Duodenal mucosa (tissue), 2 donors: Measurements from ENCODE around the gene PPP1R1A.

Experiments used
- H3K27ac ChIP-seq: one replicate; pipeline ENCODE4 v1.7.0; 2013; ENCODE audit warnings: low read depth, low read length
- H3K27me3 ChIP-seq, 2 donors: one replicate each; pipeline ENCODE4 v1.7.0; 2013; ENCODE audit warnings: low read length in 2 of 2, control low read depth in 1 of 2; ENCODE audit not compliant: insufficient read depth in 2 of 2, control insufficient read depth in 1 of 2
- H3K36me3 ChIP-seq, 2 donors: one replicate each; pipeline ENCODE4 v1.7.0; 2013; ENCODE audit warnings: low read length in 2 of 2, control low read depth in 1 of 2; ENCODE audit not compliant: insufficient read depth in 2 of 2, control insufficient read depth in 1 of 2
- H3K4me1 ChIP-seq, 2 donors: one replicate each; pipeline ENCODE4 v1.7.0; 2013; ENCODE audit warnings: low read length in 2 of 2, control low read depth in 1 of 2; ENCODE audit not compliant: insufficient read depth in 2 of 2, control insufficient read depth in 1 of 2
- H3K4me3 ChIP-seq, 2 donors: one replicate each; pipeline ENCODE4 v1.7.0; 2013; ENCODE audit warnings: low read length in 2 of 2, low read depth in 1 of 2
- H3K9ac ChIP-seq, 2 donors: one replicate each; pipeline ENCODE4 v1.7.0; 2013; ENCODE audit warnings: low read length in 2 of 2, low read depth in 1 of 2
- H3K9me3 ChIP-seq, 2 donors: one replicate each; pipeline ENCODE4 v1.7.0; 2013; ENCODE audit warnings: low read length in 2 of 2, control low read depth in 1 of 2; ENCODE audit not compliant: control insufficient read depth in 1 of 2

PPP1R1A gene

DNA sequence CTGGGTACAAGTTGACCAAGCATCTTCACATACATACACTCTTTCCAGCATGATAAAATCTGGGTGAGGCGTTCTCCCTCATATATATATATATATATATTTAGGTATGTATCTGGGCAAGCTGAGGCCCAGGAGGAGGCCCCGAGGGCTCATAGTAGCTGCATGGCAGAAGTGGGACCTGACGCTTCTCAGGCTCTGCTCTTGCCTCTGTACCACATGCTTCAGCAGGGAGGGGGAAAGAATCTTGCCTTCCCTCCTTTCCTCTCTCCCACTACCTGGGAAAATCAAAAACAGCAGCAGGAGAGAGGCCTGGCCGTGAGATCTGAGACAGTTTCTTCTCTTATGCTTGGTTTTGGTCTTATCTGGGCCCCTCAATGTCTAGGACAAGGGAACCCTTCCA, 9.2 kb downstream of the PPP1R1A start:
- no peak overlapping the region for H3K27ac ChIP-seq
- no peaks in the 10 kb centered on the region for H3K9me3 ChIP-seq
- H3K9ac ChIP-seq = peak overlapping the region in 1 of 2 donors; percentile 38

DNA sequence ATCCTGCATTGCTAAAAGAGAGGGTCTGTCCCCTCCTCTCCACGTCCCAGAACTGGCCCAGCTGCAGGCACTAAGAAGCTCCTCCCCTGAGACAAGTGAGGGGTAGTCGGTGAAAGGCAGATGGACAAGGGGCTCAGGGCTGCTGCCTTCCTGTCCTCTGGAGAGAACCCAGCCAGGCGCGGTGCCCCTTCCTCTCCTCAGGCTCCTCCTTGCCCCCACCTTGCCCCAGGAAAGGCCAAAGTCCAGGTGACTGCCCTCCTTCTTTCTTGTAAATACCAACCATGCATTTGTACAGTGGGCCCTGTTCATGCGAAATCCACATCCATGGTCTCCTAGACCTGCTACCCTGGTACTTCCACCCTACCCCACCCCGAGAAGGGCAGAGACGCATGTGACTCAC, 9.7 kb downstream of the PPP1R1A start:
- H3K4me3 ChIP-seq = no peak overlapping the region
- H3K36me3 ChIP-seq = peaks cover 0 to 5% of the 10 kb centered on the region in 2 donors
- no peak overlapping the region for H3K27ac ChIP-seq
- H3K4me1 ChIP-seq = peaks cover 0 to 6% of the 10 kb centered on the region in 2 donors
- H3K27me3 ChIP-seq = no peaks in the 10 kb centered on the region
- no peaks in the 10 kb centered on the region for H3K9me3 ChIP-seq
- no peak overlapping the region for H3K9ac ChIP-seq

More for the DNA sequence above, 9.2 kb downstream of the PPP1R1A start:
- peaks cover 0 to 6% of the 10 kb centered on the region in 2 donors for H3K4me1 ChIP-seq
- H3K36me3 ChIP-seq = peaks cover 0 to 5% of the 10 kb centered on the region in 2 donors
- H3K4me3 ChIP-seq = no peak overlapping the region
- H3K27me3 ChIP-seq = no peaks in the 10 kb centered on the region

DNA sequence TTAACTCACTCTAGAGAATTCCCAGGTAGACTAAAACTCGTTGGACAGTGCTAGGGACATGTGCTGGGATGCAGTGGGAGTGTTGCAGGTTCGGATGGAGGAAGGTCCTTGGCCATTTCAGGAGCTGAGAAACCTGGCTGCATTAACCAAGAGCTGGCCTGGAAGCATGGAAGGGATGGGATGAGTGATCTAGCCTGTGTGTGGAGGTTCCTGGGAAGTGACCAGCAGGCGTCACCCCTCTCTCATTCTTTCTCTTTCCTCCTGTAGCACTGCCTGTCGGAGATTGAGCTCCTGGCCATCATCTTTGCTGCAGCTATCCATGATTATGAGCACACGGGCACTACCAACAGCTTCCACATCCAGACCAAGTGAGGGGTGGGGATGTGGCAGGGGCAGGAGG, 15.6 kb downstream of the PPP1R1A start:
- H3K4me3 ChIP-seq = no peak overlapping the region
- no peaks in the 10 kb centered on the region for H3K4me1 ChIP-seq
- H3K27me3 ChIP-seq = no peaks in the 10 kb centered on the region
- H3K27ac ChIP-seq = no peak overlapping the region
- H3K9me3 ChIP-seq = no peaks in the 10 kb centered on the region
- H3K9ac ChIP-seq = no peak overlapping the region
- H3K36me3 ChIP-seq = peaks cover 0 to 17% of the 10 kb centered on the region in 2 donors

DNA sequence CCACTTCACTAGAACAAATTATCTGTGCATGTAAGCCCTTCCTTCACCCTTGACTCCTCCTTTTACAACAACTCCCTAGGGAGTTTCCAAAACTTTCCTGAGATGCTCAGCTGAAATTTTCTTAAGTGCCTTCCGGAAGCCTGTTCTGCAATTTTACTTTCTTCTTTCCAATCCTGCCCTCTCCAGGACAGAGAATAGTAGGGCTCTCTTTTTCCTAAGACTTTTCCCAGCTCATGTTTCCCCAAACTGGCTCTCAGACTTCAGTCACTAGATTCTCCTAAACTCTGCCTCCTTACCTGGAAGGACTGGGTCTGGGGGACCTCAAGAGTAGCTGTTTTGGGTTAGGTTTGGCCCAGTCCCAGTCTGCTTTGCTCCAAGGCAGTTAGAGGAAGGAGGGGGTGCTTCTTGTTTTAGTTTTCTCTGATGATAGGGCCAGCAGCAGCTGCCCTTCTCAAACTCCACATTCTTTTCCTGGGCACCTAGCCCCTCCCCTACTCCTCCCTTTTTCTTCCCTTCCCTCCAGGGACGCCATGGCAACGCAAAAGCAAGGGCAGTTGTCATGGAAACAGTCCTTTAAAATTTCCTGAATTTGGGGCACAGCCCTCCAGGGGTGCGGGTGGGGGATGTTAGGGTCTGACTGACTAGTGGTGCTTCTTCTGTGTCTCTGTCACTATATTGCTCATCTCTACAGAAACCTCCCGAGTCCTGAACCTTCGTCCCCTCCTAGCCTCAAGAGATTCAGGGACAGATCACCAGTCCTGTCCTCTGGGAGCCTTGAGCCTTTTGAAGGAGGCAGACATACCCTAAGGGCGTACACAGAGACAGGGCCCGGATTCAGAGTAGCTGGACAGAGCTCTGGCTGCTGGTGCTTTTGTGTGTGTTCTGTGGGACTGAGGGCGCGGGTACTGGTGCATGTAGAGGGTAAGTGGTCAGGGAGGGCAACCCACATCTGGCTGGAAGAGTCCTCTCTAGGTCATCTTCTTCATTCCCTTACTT, 17.0 kb downstream of the PPP1R1A start:
- no peak overlapping the region for H3K4me3 ChIP-seq
- H3K27me3 ChIP-seq = no peaks in the 10 kb centered on the region
- H3K9ac ChIP-seq = no peak overlapping the region
- H3K9me3 ChIP-seq = no peaks in the 10 kb centered on the region
- peaks cover 0 to 17% of the 10 kb centered on the region in 2 donors for H3K36me3 ChIP-seq
- no peaks in the 10 kb centered on the region for H3K4me1 ChIP-seq
- H3K27ac ChIP-seq = no peak overlapping the region

DNA sequence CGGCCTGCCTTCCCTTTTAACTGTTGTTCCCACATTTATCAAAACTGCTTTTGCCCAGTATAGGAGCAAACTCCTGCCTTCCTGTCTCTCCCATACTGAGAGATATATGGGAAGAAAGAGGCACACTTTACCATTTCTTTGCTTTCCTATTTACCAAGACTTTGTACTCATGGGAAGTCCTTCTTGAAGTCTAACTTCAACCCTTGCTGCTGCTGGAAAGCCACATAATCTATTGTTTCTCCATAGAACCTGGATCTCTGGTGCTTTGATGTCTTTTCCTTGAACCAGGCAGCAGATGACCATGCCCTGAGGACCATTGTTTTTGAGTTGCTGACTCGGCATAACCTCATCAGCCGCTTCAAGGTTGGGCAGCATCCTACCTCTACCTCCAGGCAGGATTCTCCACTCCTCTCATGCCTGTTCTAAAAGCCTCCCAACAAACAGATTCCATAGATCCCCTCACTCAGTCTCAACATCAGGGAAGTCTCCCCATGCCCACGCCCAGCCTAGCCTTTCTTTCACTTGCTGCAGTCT, 18.4 kb downstream of the PPP1R1A start:
- Histone ChIP-seq H3K4me1 (no peaks in the 10 kb centered on the region), H3K9me3 (no peaks in the 10 kb centered on the region), H3K36me3 (peaks cover 0 to 12% of the 10 kb centered on the region in 2 donors), H3K27me3 (no peaks in the 10 kb centered on the region), H3K4me3 (no peak overlapping the region), H3K27ac (no peak overlapping the region), H3K9ac (no peak overlapping the region)

DNA sequence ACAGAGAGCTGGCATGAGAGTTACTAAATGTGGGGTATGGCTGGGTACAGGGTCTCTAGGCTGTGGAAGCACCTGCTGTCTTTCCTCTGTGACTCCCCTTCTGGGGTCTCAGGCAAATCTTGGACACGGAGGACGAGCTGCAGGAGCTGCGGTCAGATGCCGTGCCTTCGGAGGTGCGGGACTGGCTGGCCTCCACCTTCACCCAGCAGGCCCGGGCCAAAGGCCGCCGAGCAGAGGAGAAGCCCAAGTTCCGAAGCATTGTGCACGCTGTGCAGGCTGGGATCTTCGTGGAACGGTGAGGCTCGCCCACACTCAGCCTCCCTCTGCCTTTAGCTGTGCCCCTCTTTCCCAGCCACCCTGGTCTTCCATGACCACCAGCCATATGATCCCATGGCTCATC, 19.4 kb downstream of the PPP1R1A start:
- H3K36me3 ChIP-seq = peaks cover 0 to 12% of the 10 kb centered on the region in 2 donors
- H3K9me3 ChIP-seq = no peaks in the 10 kb centered on the region
- H3K4me1 ChIP-seq = no peaks in the 10 kb centered on the region
- H3K27ac ChIP-seq = no peak overlapping the region
- no peak overlapping the region for H3K4me3 ChIP-seq
- H3K9ac ChIP-seq = no peak overlapping the region
- H3K27me3 ChIP-seq = no peaks in the 10 kb centered on the region

DNA sequence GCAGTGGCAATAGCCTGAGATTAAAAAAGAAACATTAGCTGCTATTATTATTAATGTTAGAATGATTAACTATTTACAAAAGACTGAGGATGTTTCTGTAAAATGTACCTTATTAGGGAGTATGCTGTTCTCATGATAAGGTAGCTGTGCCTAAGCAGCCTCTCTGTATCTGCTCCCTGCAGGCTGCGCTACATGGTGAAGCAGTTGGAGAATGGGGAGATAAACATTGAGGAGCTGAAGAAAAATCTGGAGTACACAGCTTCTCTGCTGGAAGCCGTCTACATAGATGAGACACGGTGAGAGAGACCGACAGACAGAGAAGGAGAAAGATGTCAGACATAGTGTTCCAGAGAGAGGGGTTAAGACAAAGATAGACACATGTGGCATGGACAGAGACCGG, 21.7 kb downstream of the PPP1R1A start:
- Histone ChIP-seq H3K27me3 (no peaks in the 10 kb centered on the region), H3K36me3 (peaks cover 0 to 4% of the 10 kb centered on the region in 2 donors), H3K9ac (no peak overlapping the region), H3K9me3 (no peaks in the 10 kb centered on the region), H3K4me3 (no peak overlapping the region), H3K27ac (no peak overlapping the region), H3K4me1 (no peaks in the 10 kb centered on the region)

DNA sequence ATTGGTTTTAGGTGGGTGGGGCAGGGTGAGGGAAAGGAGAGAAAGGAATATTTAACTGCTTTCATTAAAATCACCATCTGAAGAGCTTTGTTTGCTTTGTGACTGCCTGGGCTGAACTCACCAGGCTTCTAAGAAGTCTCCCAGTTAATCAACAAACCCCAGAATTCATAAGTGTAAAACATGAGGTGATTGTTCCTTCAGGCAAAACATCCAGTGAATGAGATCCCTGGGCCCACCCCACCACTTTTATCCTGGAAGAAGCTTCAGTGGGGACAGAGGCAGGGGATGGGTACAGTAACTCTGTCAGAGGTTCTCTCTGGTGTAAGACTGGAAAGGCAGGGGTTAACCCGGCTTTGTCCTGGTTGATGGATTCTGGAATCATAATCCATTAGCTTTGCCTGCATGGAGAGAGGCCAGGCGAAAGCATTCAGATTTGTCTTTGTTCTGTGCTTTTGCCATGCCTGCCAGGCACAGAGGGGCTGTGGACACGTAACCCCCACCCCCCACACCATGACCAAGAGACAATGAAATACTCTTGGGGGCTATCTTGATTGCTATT, 22.4 kb downstream of the PPP1R1A start:
- no peak overlapping the region for H3K4me3 ChIP-seq
- peaks cover 0 to 4% of the 10 kb centered on the region in 2 donors for H3K36me3 ChIP-seq
- no peaks in the 10 kb centered on the region for H3K9me3 ChIP-seq
- H3K4me1 ChIP-seq = peaks cover 0 to under 1% of the 10 kb centered on the region in 2 donors
- H3K9ac ChIP-seq = no peak overlapping the region
- H3K27ac ChIP-seq = no peak overlapping the region
- H3K27me3 ChIP-seq = no peaks in the 10 kb centered on the region

DNA sequence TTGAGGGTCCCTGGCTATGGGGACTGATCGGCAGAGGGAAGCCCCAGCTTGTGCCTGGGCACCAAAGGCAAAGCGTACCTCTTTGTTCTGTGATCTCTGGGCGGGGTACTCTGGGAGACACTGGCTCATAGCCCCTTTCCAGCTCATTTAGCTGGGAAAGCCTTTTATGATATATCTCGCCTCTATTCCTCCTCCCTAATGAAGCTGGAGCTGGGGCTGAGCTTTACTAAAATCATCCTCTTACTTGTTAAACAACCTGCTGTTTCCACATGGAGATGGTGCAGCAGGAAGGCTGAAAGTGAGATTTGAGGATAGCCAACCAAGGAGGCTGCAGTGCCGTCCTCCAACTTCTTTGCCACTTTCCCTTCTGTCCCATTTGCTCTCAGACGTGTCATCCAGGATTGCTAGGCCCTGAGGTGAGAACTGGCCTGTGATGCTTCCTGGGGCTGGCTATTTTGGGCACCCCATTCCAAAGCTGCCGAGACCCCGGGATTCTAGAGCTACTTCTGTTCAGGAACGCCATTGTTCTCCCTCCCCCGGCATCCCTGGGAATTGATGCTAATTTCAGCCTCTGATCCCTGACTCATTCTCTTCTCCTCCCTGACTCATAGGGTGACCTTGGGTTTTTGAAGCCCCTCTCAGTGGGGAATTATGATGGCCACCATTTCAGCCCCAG, 23.0 kb downstream of the PPP1R1A start:
- no peak overlapping the region for H3K4me3 ChIP-seq
- no peak overlapping the region for H3K27ac ChIP-seq
- H3K4me1 ChIP-seq = peaks cover 0 to 4% of the 10 kb centered on the region in 2 donors
- no peak overlapping the region for H3K9ac ChIP-seq
- no peaks in the 10 kb centered on the region for H3K9me3 ChIP-seq
- peaks cover 0 to 4% of the 10 kb centered on the region in 2 donors for H3K36me3 ChIP-seq
- H3K27me3 ChIP-seq = no peaks in the 10 kb centered on the region

DNA sequence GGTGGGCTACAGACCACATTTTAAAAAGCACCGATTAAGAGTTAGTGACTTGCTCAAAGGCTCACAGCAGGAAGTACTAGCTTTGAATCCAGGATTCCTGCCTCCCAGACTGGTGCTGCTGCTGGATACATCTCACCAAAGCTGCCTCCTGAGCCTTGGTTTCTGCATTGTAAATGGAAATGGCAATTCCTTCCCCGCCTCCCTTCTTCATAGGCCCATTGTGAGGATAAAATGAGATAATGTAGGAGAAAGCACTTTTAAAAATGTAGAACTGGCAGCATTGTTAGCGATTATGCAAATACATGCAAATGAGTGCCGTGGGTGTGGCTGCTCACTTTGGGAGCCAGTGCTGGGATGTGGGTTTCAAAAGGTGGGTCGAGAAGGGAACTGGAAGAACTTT, 23.7 kb downstream of the PPP1R1A start:
- H3K4me3 ChIP-seq = no peak overlapping the region
- H3K9ac ChIP-seq = no peak overlapping the region
- no peaks in the 10 kb centered on the region for H3K36me3 ChIP-seq
- H3K9me3 ChIP-seq = no peaks in the 10 kb centered on the region
- no peaks in the 10 kb centered on the region for H3K27me3 ChIP-seq
- peaks cover 0 to 8% of the 10 kb centered on the region in 2 donors for H3K4me1 ChIP-seq
- H3K27ac ChIP-seq = no peak overlapping the region
